HUES48 (cell line): ENCODE measurements around the gene GAK.
"Not testable (repeated sequence)": the region's sequence is repeated elsewhere in the genome, so short reads cannot be mapped to it uniquely, and the experiment has no call there.

Experiments
- H3K27ac ChIP-seq: one replicate; pipeline ENCODE4 v1.7.0; 2013; ENCODE audit warnings: low read depth, low read length, inconsistent platforms
- H3K27me3 ChIP-seq: 2 replicates; pipeline ENCODE4 v1.6.1; 2013; ENCODE audit warnings: mild to moderate bottlenecking, low read length; ENCODE audit not compliant: control insufficient read depth, insufficient read depth
- H3K36me3 ChIP-seq: 2 replicates; pipeline ENCODE4 v1.6.1; 2013; ENCODE audit warnings: low read length; ENCODE audit not compliant: control insufficient read depth, insufficient read depth
- H3K4me1 ChIP-seq: 2 replicates; pipeline ENCODE4 v1.6.1; 2013; ENCODE audit warnings: mild to moderate bottlenecking, low read length; ENCODE audit not compliant: control insufficient read depth, insufficient read depth
- H3K4me3 ChIP-seq: 2 replicates; pipeline ENCODE4 v1.5.1; 2013; ENCODE audit warnings: mild to moderate bottlenecking, low read depth, low read length
- H3K9ac ChIP-seq: 2 replicates; pipeline ENCODE4 v1.6.1; 2013; ENCODE audit warnings: mild to moderate bottlenecking, low read depth, low read length, moderate library complexity
- H3K9me3 ChIP-seq: 2 replicates; pipeline ENCODE4 v1.6.1; 2013; ENCODE audit warnings: low read length; ENCODE audit not compliant: control insufficient read depth, insufficient read depth

GAK gene

DNA sequence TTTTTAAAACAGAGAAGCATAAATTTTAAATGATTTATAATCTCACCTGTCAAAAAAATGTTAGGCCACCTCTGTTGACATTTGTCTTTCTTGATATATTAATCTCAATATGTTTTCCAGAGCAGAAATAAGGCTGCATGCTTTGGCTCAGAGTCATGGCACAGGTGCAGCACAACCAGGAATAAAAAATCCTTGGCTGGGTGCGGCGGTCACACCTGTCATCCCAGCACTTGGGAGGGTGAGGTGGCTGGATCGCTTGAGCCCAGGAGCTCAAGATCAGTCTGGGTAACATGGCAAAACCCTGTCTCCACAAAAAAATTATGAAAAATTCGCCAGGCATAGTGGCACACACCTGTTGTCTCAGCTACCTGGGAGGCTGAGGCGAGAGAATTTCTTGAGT is 124.3 kb downstream of the GAK start:
- H3K4me1 ChIP-seq, result no peaks in the 10 kb centered on the region
- no peaks in the 10 kb centered on the region for H3K36me3 ChIP-seq
- H3K27me3 ChIP-seq, result peaks cover 68% of the 10 kb centered on the region
- no peak overlapping the region for H3K9ac ChIP-seq
- no peak overlapping the region for H3K27ac ChIP-seq
- H3K4me3 ChIP-seq, result no peak overlapping the region
- no peaks in the 10 kb centered on the region for H3K9me3 ChIP-seq

DNA sequence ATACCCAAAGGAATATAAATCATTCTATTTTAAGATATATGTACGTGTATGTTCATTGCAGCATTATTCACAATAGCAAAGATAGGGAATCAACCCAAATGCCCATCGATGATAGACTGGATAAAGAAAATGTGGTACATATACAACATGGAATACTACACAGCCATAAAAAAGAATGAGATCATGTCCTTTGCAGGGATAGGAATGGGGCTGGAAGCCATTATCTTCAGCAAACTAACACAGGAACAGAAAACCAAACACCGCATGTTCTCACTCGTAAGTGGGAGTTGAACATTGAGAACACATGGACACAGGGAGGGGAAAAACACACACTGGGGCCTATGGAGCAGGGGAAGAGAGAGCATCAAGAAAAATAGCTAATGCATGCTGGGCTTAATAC is 125.1 kb downstream of the GAK start:
- not testable (repeated sequence) for H3K4me3 ChIP-seq, H3K27ac ChIP-seq, H3K9ac ChIP-seq, H3K4me1 ChIP-seq, H3K9me3 ChIP-seq, H3K36me3 ChIP-seq
- peaks cover 65% of the 10 kb centered on the region for H3K27me3 ChIP-seq

DNA sequence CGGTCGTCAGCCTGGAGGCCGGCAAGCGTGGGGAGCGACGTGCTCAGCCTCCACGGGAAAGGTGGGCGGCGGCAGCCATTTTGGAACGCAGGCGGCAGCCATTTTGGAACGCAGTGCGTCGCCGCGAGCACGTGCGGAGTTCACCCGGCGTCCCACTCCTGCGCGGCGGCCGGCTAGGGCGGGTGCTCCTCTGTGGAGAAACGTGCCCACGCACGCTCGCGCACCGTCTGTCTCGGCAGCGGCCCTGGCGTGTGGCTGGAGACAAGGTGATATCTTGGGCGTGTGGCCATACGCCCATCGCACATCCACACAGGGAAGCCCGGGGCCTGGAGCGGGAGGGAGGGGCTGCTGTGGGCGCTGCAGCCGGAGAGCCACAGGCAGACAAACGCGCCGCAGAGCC is 127.3 kb downstream of the GAK start:
- H3K9me3 ChIP-seq, result no peaks in the 10 kb centered on the region
- peaks cover 52% of the 10 kb centered on the region for H3K27me3 ChIP-seq
- H3K4me1 ChIP-seq, result no peaks in the 10 kb centered on the region
- no peak overlapping the region for H3K27ac ChIP-seq
- H3K9ac ChIP-seq, result no peak overlapping the region
- H3K36me3 ChIP-seq, result no peaks in the 10 kb centered on the region
- H3K4me3 ChIP-seq, result no peak overlapping the region

DNA sequence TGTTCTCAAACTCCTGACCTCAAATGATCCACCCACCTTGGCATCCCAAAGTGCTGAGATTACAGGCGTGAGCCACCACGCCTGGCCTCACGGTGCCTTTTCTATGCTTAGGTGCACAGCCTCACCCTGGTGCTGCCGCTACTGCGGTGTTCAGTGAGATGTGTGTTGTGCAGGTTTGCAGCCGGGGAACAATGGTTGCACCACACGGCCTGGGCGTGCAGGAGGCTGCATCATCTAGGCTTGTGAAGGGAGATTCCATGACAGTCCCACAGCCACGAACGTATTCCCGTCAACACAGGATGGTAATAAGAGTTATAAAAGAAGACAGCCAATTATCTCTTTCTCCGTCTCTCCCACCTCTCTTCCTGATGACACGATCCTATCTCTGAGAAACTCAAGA is 128.2 kb downstream of the GAK start:
- Histone ChIP-seq H3K27me3 (peaks cover 46% of the 10 kb centered on the region), H3K9me3 (no peaks in the 10 kb centered on the region), H3K9ac (no peak overlapping the region), H3K4me3 (no peak overlapping the region), H3K27ac (no peak overlapping the region), H3K36me3 (no peaks in the 10 kb centered on the region), H3K4me1 (no peaks in the 10 kb centered on the region)

DNA sequence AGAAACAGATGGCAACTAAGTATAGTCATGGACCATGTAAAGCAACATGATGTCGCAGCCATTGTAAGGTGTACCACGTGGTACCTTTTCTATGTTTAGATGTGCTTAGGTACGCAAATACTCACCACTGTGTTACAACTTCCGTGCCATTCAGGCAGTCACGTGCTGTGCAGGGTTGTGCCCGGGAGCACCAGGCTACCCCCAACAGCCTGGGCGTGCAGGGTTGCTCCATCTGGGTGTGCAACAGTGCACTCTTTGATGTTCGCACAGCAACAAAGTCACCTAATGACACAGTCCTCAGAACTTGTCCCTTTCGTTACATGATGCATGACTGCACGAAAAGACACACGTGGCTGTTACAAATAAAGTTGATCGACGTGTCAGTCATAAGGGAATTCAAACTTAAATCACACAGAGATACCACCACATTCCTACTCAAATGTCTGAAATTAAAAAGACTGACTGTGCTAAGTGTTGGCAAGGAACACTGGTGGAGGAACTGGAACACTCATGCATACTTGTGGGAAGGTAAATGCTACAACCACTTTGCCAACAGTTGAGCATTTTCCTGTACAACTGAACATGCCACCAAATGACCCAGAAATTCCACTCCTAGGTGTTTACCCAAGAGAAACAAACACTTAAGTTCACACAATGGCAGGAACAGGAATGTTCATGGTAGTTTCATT is 130.5 kb downstream of the GAK start:
- H3K27me3 ChIP-seq, result peaks cover 40% of the 10 kb centered on the region
- no peak overlapping the region for H3K27ac ChIP-seq
- H3K9ac ChIP-seq, result no peak overlapping the region
- H3K9me3 ChIP-seq, result no peaks in the 10 kb centered on the region
- H3K36me3 ChIP-seq, result no peaks in the 10 kb centered on the region
- no peak overlapping the region for H3K4me3 ChIP-seq
- no peaks in the 10 kb centered on the region for H3K4me1 ChIP-seq
